ENCODE measurements around the gene PHOX2A. TPM values are rescaled to one million over a fixed set of nuclear protein-coding genes. Genes with fewer than 3 reads are reported as not detected.

Gene PHOX2A
- total and polyA plus RNA-seq, 5 experiments from 2014 or later: not detected

GRCh38 chr11:72265951-72266350, 22.0 kb upstream of the PHOX2A start:
- Mint-ChIP-seq H3K27me3 (peaks cover 9 to 58% (median 21%) of the 10 kb centered on the region in 5 donors), H3K27ac (no peak overlapping the region), H3K36me3 (no peaks in the 10 kb centered on the region), H3K9me3 (no peaks in the 10 kb centered on the region), H3K4me1 (peaks cover 2 to 6% (median 5%) of the 10 kb centered on the region in 4 donors), H3K4me3 (no peak overlapping the region)
- DNase-seq (no peak), ATAC-seq (no peak)
- POLR2A ChIA-PET: no interaction called here

GRCh38 chr11:72263361-72263760, 19.4 kb upstream of the PHOX2A start:
- no peak for DNase-seq
- H3K4me1 Mint-ChIP-seq: peaks cover 0 to 2% (median 0%) of the 10 kb centered on the region in 4 donors
- peaks cover 3 to 38% (median 18%) of the 10 kb centered on the region in 5 donors for H3K27me3 Mint-ChIP-seq
- H3K9me3 Mint-ChIP-seq: no peaks in the 10 kb centered on the region
- POLR2A ChIA-PET: no interaction called here
- no peak overlapping the region for H3K27ac Mint-ChIP-seq
- no peaks in the 10 kb centered on the region for H3K36me3 Mint-ChIP-seq
- H3K4me3 Mint-ChIP-seq: no peak overlapping the region
- no peak for ATAC-seq

- Mint-ChIP-seq H3K27me3 (peaks cover under 1 to 26% (median 11%) of the 10 kb centered on the region in 5 donors), H3K36me3 (no peaks in the 10 kb centered on the region), H3K4me3 (no peak overlapping the region), H3K27ac (no peak overlapping the region), H3K4me1 (peaks cover 0 to under 1% (median 0%) of the 10 kb centered on the region in 4 donors), H3K9me3 (no peaks in the 10 kb centered on the region)
- POLR2A ChIA-PET: no interaction called here
- ATAC-seq (no peak), DNase-seq (no peak)
These were observed 16.6 kb upstream of the PHOX2A start for GRCh38 chr11:72260574-72260973.

- ATAC-seq (no peak), DNase-seq (no peak)
- Mint-ChIP-seq H3K9me3 (no peaks in the 10 kb centered on the region), H3K27me3 (peaks cover 0 to 19% (median 13%) of the 10 kb centered on the region in 5 donors), H3K4me3 (no peak overlapping the region), H3K36me3 (no peaks in the 10 kb centered on the region), H3K4me1 (peaks cover 0 to 2% (median 0%) of the 10 kb centered on the region in 4 donors), H3K27ac (no peak overlapping the region)
- POLR2A ChIA-PET: no interaction called here
These were observed 15.5 kb upstream of the PHOX2A start for GRCh38 chr11:72259490-72259889.

- ATAC-seq: no peak
- H3K27ac Mint-ChIP-seq: no peak overlapping the region
- H3K27me3 Mint-ChIP-seq: peaks cover 1 to 11% (median 6%) of the 10 kb centered on the region in 5 donors
- POLR2A ChIA-PET: interaction anchor here (0.7 kb wide), 1 partner anchor 40 kb away, joined by 3 read pairs; no protein-coding TSS in a partner anchor
- H3K36me3 Mint-ChIP-seq: no peaks in the 10 kb centered on the region
- no peak for DNase-seq
- no peak overlapping the region for H3K4me3 Mint-ChIP-seq
- H3K4me1 Mint-ChIP-seq: peaks cover 0 to 2% (median 0%) of the 10 kb centered on the region in 4 donors
- H3K9me3 Mint-ChIP-seq: no peaks in the 10 kb centered on the region
These were observed 13.6 kb upstream of the PHOX2A start for GRCh38 chr11:72257570-72257969.

- H3K27me3 Mint-ChIP-seq: peaks cover 2 to 24% (median 13%) of the 10 kb centered on the region in 5 donors
- ATAC-seq (no peak), DNase-seq (no peak)
- no peak overlapping the region for H3K27ac Mint-ChIP-seq
- H3K4me1 Mint-ChIP-seq: peaks cover 0 to 2% (median 0%) of the 10 kb centered on the region in 4 donors
- POLR2A ChIA-PET: no interaction called here
- H3K4me3 Mint-ChIP-seq: no peak overlapping the region
- no peaks in the 10 kb centered on the region for H3K36me3 Mint-ChIP-seq
- no peaks in the 10 kb centered on the region for H3K9me3 Mint-ChIP-seq
These were observed 10.5 kb upstream of the PHOX2A start for GRCh38 chr11:72254299-72254993.

GRCh38 chr11:72253392-72253791, 9.4 kb upstream of the PHOX2A start:
- ATAC-seq: no peak
- no peak for DNase-seq
- Mint-ChIP-seq H3K4me3 (no peak overlapping the region), H3K9me3 (no peaks in the 10 kb centered on the region), H3K27me3 (peaks cover 2 to 26% (median 15%) of the 10 kb centered on the region in 5 donors), H3K4me1 (peaks cover 0 to 2% (median 0%) of the 10 kb centered on the region in 4 donors), H3K36me3 (no peaks in the 10 kb centered on the region), H3K27ac (no peak overlapping the region)
- POLR2A ChIA-PET: no interaction called here

- no peaks in the 10 kb centered on the region for H3K9me3 Mint-ChIP-seq
- DNase-seq (no peak), ATAC-seq (no peak)
- H3K4me3 Mint-ChIP-seq: no peak overlapping the region
- no peak overlapping the region for H3K27ac Mint-ChIP-seq
- H3K4me1 Mint-ChIP-seq: peaks cover 0 to 2% (median 0%) of the 10 kb centered on the region in 4 donors
- peaks cover 2 to 27% (median 20%) of the 10 kb centered on the region in 5 donors for H3K27me3 Mint-ChIP-seq
- no peaks in the 10 kb centered on the region for H3K36me3 Mint-ChIP-seq
- POLR2A ChIA-PET: no interaction called here
These were observed 7.6 kb upstream of the PHOX2A start for GRCh38 chr11:72251614-72252013.

GRCh38 chr11:72250661-72251464, 6.9 kb upstream of the PHOX2A start:
- DNase-seq (no peak), ATAC-seq (no peak)
- Mint-ChIP-seq H3K9me3 (no peaks in the 10 kb centered on the region), H3K27me3 (peaks cover 2 to 27% (median 20%) of the 10 kb centered on the region in 5 donors), H3K27ac (no peak overlapping the region), H3K4me3 (no peak overlapping the region), H3K4me1 (peaks cover 0 to 2% (median 0%) of the 10 kb centered on the region in 4 donors), H3K36me3 (no peaks in the 10 kb centered on the region)
- POLR2A ChIA-PET: no interaction called here

- H3K27ac Mint-ChIP-seq: no peak overlapping the region
- POLR2A ChIA-PET: no interaction called here
- peaks cover 2 to 28% (median 20%) of the 10 kb centered on the region in 5 donors for H3K27me3 Mint-ChIP-seq
- no peak overlapping the region for H3K4me3 Mint-ChIP-seq
- H3K9me3 Mint-ChIP-seq: no peaks in the 10 kb centered on the region
- H3K36me3 Mint-ChIP-seq: no peaks in the 10 kb centered on the region
- DNase-seq (no peak), ATAC-seq (no peak)
- no peaks in the 10 kb centered on the region for H3K4me1 Mint-ChIP-seq
These were observed 6.0 kb upstream of the PHOX2A start for GRCh38 chr11:72249961-72250360.

- no peak overlapping the region for H3K27ac Mint-ChIP-seq
- DNase-seq: no peak
- H3K9me3 Mint-ChIP-seq: peaks cover 0 to 7% (median 0%) of the 10 kb centered on the region in 9 donors
These were observed 3.6 kb upstream of the PHOX2A start for GRCh38 chr11:72247584-72247983.

GRCh38 chr11:72245263-72245816, 1.4 kb upstream of the PHOX2A start:
- DNase-seq (no peak), ATAC-seq (no peak)
- H3K9me3 Mint-ChIP-seq: peaks cover 0 to 7% (median 0%) of the 10 kb centered on the region in 9 donors
- POLR2A ChIA-PET: interaction anchor here (0.6 kb wide), 1 partner anchor 40 kb away, joined by 4 read pairs; no protein-coding TSS in a partner anchor
- H3K27ac Mint-ChIP-seq: no peak overlapping the region
- no peak overlapping the region for H3K4me3 Mint-ChIP-seq
- H3K36me3 Mint-ChIP-seq: peaks cover 0 to 7% (median 1%) of the 10 kb centered on the region in 3 donors
- H3K4me1 Mint-ChIP-seq: peaks cover 24 to 27% (median 25%) of the 10 kb centered on the region in 4 donors
- peaks cover 27 to 54% (median 41%) of the 10 kb centered on the region in 5 donors for H3K27me3 Mint-ChIP-seq

More at GRCh38 chr11:72247584-72247983, 3.6 kb upstream of the PHOX2A start:
- POLR2A ChIA-PET: no interaction called here
- Mint-ChIP-seq H3K36me3 (peaks cover 0 to 7% (median 1%) of the 10 kb centered on the region in 3 donors), H3K4me3 (no peak overlapping the region), H3K27me3 (peaks cover 13 to 43% (median 31%) of the 10 kb centered on the region in 5 donors), H3K4me1 (peaks cover 6 to 11% (median 10%) of the 10 kb centered on the region in 4 donors)
- ATAC-seq: no peak
